ENCODE measurements around the gene RNPEPL1.

Gene RNPEPL1

GRCh38 chr2:240565333-240566202 is 2.7 kb upstream of the RNPEPL1 start:
- TF ChIP-seq CTCF (IDR thresholded peaks at IDR 0.05), result no peak

- peak; percentile 86 for TF ChIP-seq CTCF (IDR thresholded peaks at IDR 0.05)
Observed at GRCh38 chr2:240566203-240567136, 1.8 kb upstream of the RNPEPL1 start.

- TF ChIP-seq CTCF (IDR thresholded peaks at IDR 0.05), result no peak
Observed at GRCh38 chr2:240567137-240567871, 980 bp upstream of the RNPEPL1 start.

GRCh38 chr2:240568678-240569522 is 616 bp downstream of the RNPEPL1 start:
- no peak for TF ChIP-seq CTCF (IDR thresholded peaks at IDR 0.05)

- TF ChIP-seq CTCF (IDR thresholded peaks at IDR 0.05), result no peak
Observed at GRCh38 chr2:240569523-240569997, 1.3 kb downstream of the RNPEPL1 start.

- TF ChIP-seq CTCF (IDR thresholded peaks at IDR 0.05), result no peak
Observed at GRCh38 chr2:240569998-240570530, 1.8 kb downstream of the RNPEPL1 start.

Measured in LNCAP (cell line).